Trophoblast cell (in vitro differentiated cells and primary cell): ENCODE data around the gene CAMK1D.

Experiments used
- DNase-seq, 2 donors: peaks; one replicate each; pipeline ENCODE4 v3.0.0-alpha.2; 2016
- H2AFZ ChIP-seq: 2 replicates; pipeline ENCODE4 v1.6.1; 2013; ENCODE audit warnings: low read length, moderate library complexity, mild to moderate bottlenecking; ENCODE audit not compliant: insufficient read depth, poor library complexity
- H2AK5ac ChIP-seq: 2 replicates; pipeline ENCODE4 v1.6.1; 2013; ENCODE audit warnings: mild to moderate bottlenecking, low read length
- H2BK120ac ChIP-seq: 2 replicates; pipeline ENCODE4 v1.6.1; 2013; ENCODE audit warnings: low read length, mild to moderate bottlenecking, moderate library complexity; ENCODE audit not compliant: insufficient read depth, poor library complexity
- H2BK12ac ChIP-seq: 2 replicates; pipeline ENCODE4 v1.6.1; 2013; ENCODE audit warnings: mild to moderate bottlenecking, low read length, moderate library complexity
- H2BK5ac ChIP-seq: 2 replicates; pipeline ENCODE4 v1.6.1; 2013; ENCODE audit warnings: low read length, low read depth, moderate library complexity, mild to moderate bottlenecking; ENCODE audit not compliant: poor library complexity
- H3K14ac ChIP-seq: 2 replicates; pipeline ENCODE4 v1.6.1; 2013; ENCODE audit warnings: mild to moderate bottlenecking, low read length
- H3K18ac ChIP-seq: 2 replicates; pipeline ENCODE4 v1.6.1; 2013; ENCODE audit warnings: mild to moderate bottlenecking, low read length
- H3K23ac ChIP-seq: 2 replicates; pipeline ENCODE4 v1.6.1; 2013; ENCODE audit warnings: low read length
- H3K27ac ChIP-seq: 2 replicates; pipeline ENCODE4 v1.5.1; 2013; ENCODE audit warnings: low read depth, mild to moderate bottlenecking, inconsistent platforms, low read length, moderate library complexity
- H3K27me3 ChIP-seq: 2 replicates; pipeline ENCODE4 v1.6.1; 2013; ENCODE audit warnings: inconsistent platforms, mild to moderate bottlenecking, low read length, moderate library complexity; ENCODE audit not compliant: insufficient read depth
- H3K36me3 ChIP-seq, 2 experiments: 1 replicate in 1 of 2; 2 replicates in 1 of 2; pipeline ENCODE4 v1.6.1; 2013; ENCODE audit warnings: low read length in 2 of 2, mild to moderate bottlenecking in 2 of 2, moderate library complexity in 1 of 2; ENCODE audit not compliant: insufficient read depth in 2 of 2, control insufficient read depth in 1 of 2
- H3K4ac ChIP-seq: 2 replicates; pipeline ENCODE4 v1.6.1; 2013; ENCODE audit warnings: low read depth, mild to moderate bottlenecking, low read length, moderate library complexity
- H3K4me1 ChIP-seq, 2 experiments: 1 replicate in 1 of 2; 2 replicates in 1 of 2; pipeline ENCODE4 v1.6.1; 2013; ENCODE audit warnings: low read length in 2 of 2, mild to moderate bottlenecking in 2 of 2, moderate library complexity in 1 of 2; ENCODE audit not compliant: insufficient read depth in 2 of 2, control insufficient read depth in 1 of 2
- H3K4me2 ChIP-seq: 2 replicates; pipeline ENCODE4 v1.6.1; 2013; ENCODE audit warnings: inconsistent platforms, mild to moderate bottlenecking, low read length, moderate library complexity
- H3K4me3 ChIP-seq: 2 replicates; pipeline ENCODE4 v1.5.1; 2013; ENCODE audit warnings: mild to moderate bottlenecking, low read depth, low read length, inconsistent platforms
- H3K79me1 ChIP-seq: one replicate; pipeline ENCODE4 v1.6.1; 2013; ENCODE audit warnings: low read length
- H3K79me2 ChIP-seq: 2 replicates; pipeline ENCODE4 v1.6.1; 2013; ENCODE audit warnings: low read length, mild to moderate bottlenecking; ENCODE audit not compliant: control insufficient read depth, insufficient read depth, poor library complexity
- H3K9ac ChIP-seq: 2 replicates; pipeline ENCODE4 v1.6.1; 2013; ENCODE audit warnings: mild to moderate bottlenecking, low read length
- H3K9me3 ChIP-seq: 2 replicates; pipeline ENCODE4 v1.6.1; 2013; ENCODE audit warnings: low read depth, mild to moderate bottlenecking, control low read depth, inconsistent platforms, low read length; ENCODE audit not compliant: insufficient read depth
- H4K12ac ChIP-seq: 2 replicates; pipeline ENCODE4 v1.6.1; 2013; ENCODE audit warnings: low read depth, mild to moderate bottlenecking, low read length, moderate library complexity
- H4K8ac ChIP-seq: 2 replicates; pipeline ENCODE4 v1.6.1; 2013; ENCODE audit warnings: low read depth, mild to moderate bottlenecking, low read length, moderate library complexity
- H4K91ac ChIP-seq: one replicate; pipeline ENCODE4 v1.6.1; 2013; ENCODE audit warnings: low read depth, mild to moderate bottlenecking, low read length, moderate library complexity
- WGBS: extraction: QIAGEN DNeasy Blood & Tissue Kit; methylation state at CpG from one replicate; pipeline ENCODE4 v1.1.7; 2013; ENCODE audit warnings: missing lambda C conversion rate; ENCODE audit not compliant: insufficient read length, insufficient coverage; ENCODE audit errors: extremely low coverage; 5-methylcytosine and 5-hydroxymethylcytosine counted together

CAMK1D gene

GRCh38 chr10:12705943-12706342 is 356.6 kb downstream of the CAMK1D start:
- Histone ChIP-seq H3K14ac (no peak overlapping the region), H3K4ac (no peak overlapping the region), H2AFZ (no peak overlapping the region), H4K8ac (no peak overlapping the region), H3K4me2 (no peak overlapping the region), H3K4me3 (no peak overlapping the region), H2BK12ac (no peak overlapping the region), H3K18ac (no peak overlapping the region), H3K4me1 (peaks cover 4 to 10% of the 10 kb centered on the region in 2 experiments), H3K27me3 (no peaks in the 10 kb centered on the region), H3K9ac (no peak overlapping the region), H4K91ac (no peak overlapping the region), H3K9me3 (no peaks in the 10 kb centered on the region), H3K27ac (no peak overlapping the region), H2AK5ac (no peak overlapping the region), H3K23ac (no peak overlapping the region), H3K36me3 (no peaks in the 10 kb centered on the region), H2BK5ac (no peak overlapping the region), H3K79me1 (no peaks in the 10 kb centered on the region), H4K12ac (no peak overlapping the region), H2BK120ac (no peak overlapping the region), H3K79me2 (no peaks in the 10 kb centered on the region)
- no CpG with 5 or more reads among the region's 4 CpGs for WGBS
- DNase-seq, result no peak

- Histone ChIP-seq H3K14ac (no peak overlapping the region), H3K79me2 (no peaks in the 10 kb centered on the region), H2BK12ac (no peak overlapping the region), H4K8ac (no peak overlapping the region), H2BK120ac (no peak overlapping the region), H4K91ac (no peak overlapping the region), H3K4me1 (peaks cover 4 to 6% of the 10 kb centered on the region in 2 experiments), H3K9me3 (no peaks in the 10 kb centered on the region), H3K36me3 (no peaks in the 10 kb centered on the region), H4K12ac (no peak overlapping the region), H3K79me1 (no peaks in the 10 kb centered on the region), H3K18ac (no peak overlapping the region), H3K9ac (no peak overlapping the region), H3K23ac (no peak overlapping the region), H3K27ac (no peak overlapping the region), H3K27me3 (no peaks in the 10 kb centered on the region), H2AK5ac (no peak overlapping the region), H2AFZ (no peak overlapping the region), H3K4me3 (no peak overlapping the region), H3K4me2 (no peak overlapping the region), H3K4ac (no peak overlapping the region), H2BK5ac (no peak overlapping the region)
- peak; percentile 44 to 52 for DNase-seq
- WGBS, result no CpG with 5 or more reads among the region's 10 CpGs
Measured at GRCh38 chr10:12707461-12708185, 358.3 kb downstream of the CAMK1D start.

- Histone ChIP-seq H3K18ac (no peak overlapping the region), H3K27ac (no peak overlapping the region), H2BK5ac (no peak overlapping the region), H2AFZ (no peak overlapping the region), H4K8ac (no peak overlapping the region), H2AK5ac (no peak overlapping the region), H3K23ac (no peak overlapping the region), H3K79me2 (no peaks in the 10 kb centered on the region), H2BK120ac (no peak overlapping the region), H3K4me1 (peaks cover 4 to 6% of the 10 kb centered on the region in 2 experiments), H3K9me3 (no peaks in the 10 kb centered on the region), H3K9ac (no peak overlapping the region), H4K12ac (no peak overlapping the region), H2BK12ac (no peak overlapping the region), H3K4me3 (no peak overlapping the region), H3K79me1 (no peaks in the 10 kb centered on the region), H3K4ac (no peak overlapping the region), H3K36me3 (no peaks in the 10 kb centered on the region), H3K14ac (no peak overlapping the region), H3K27me3 (no peaks in the 10 kb centered on the region), H4K91ac (no peak overlapping the region), H3K4me2 (no peak overlapping the region)
- no CpG with 5 or more reads among the region's 3 CpGs for WGBS
- no peak for DNase-seq
Measured at GRCh38 chr10:12709000-12709401, 359.7 kb downstream of the CAMK1D start.

- Histone ChIP-seq H3K4ac (no peak overlapping the region), H2AK5ac (no peak overlapping the region), H4K12ac (no peak overlapping the region), H3K36me3 (no peaks in the 10 kb centered on the region), H2BK5ac (no peak overlapping the region), H3K4me3 (no peak overlapping the region), H3K14ac (no peak overlapping the region), H3K79me1 (no peaks in the 10 kb centered on the region), H3K18ac (no peak overlapping the region), H3K23ac (no peak overlapping the region), H3K9me3 (no peaks in the 10 kb centered on the region), H3K9ac (no peak overlapping the region), H4K8ac (no peak overlapping the region), H4K91ac (no peak overlapping the region), H3K27ac (no peak overlapping the region), H2BK120ac (no peak overlapping the region), H2AFZ (no peak overlapping the region), H3K27me3 (no peaks in the 10 kb centered on the region), H3K79me2 (no peaks in the 10 kb centered on the region), H3K4me2 (no peak overlapping the region), H3K4me1 (peaks cover 4 to 6% of the 10 kb centered on the region in 2 experiments), H2BK12ac (no peak overlapping the region)
- no CpG with 5 or more reads among the region's 4 CpGs for WGBS
- peak in 1 of 2 donors; percentile 14 for DNase-seq
Measured at GRCh38 chr10:12709521-12709963, 360.2 kb downstream of the CAMK1D start.
